ENCODE data around the gene PNPLA1.

The PNPLA1 gene

GRCh38 chr6:36276581-36277536 is 7.0 kb downstream of the PNPLA1 start:
- no peak overlapping the region for H3K4me3 ChIP-seq (ENCODE audit: low read depth, low read length)
- TF ChIP-seq, protein P1, sequence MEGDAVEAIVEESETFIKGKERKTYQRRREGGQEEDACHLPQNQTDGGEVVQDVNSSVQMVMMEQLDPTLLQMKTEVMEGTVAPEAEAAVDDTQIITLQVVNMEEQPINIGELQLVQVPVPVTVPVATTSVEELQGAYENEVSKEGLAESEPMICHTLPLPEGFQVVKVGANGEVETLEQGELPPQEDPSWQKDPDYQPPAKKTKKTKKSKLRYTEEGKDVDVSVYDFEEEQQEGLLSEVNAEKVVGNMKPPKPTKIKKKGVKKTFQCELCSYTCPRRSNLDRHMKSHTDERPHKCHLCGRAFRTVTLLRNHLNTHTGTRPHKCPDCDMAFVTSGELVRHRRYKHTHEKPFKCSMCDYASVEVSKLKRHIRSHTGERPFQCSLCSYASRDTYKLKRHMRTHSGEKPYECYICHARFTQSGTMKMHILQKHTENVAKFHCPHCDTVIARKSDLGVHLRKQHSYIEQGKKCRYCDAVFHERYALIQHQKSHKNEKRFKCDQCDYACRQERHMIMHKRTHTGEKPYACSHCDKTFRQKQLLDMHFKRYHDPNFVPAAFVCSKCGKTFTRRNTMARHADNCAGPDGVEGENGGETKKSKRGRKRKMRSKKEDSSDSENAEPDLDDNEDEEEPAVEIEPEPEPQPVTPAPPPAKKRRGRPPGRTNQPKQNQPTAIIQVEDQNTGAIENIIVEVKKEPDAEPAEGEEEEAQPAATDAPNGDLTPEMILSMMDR (IDR thresholded peaks at IDR 0.05; ENCODE audit: low read depth, low read length), result no peak

GRCh38 chr6:36277946-36278470 is 8.1 kb downstream of the PNPLA1 start:
- TF ChIP-seq, protein P1 (IDR thresholded peaks at IDR 0.05; ENCODE audit: low read depth, low read length), result no peak
- H3K4me3 ChIP-seq (ENCODE audit: low read depth, low read length), result no peak overlapping the region

- TF ChIP-seq, protein P1 (IDR thresholded peaks at IDR 0.05; ENCODE audit: low read depth, low read length), result no peak
These were observed 10.6 kb downstream of the PNPLA1 start for GRCh38 chr6:36280467-36280866.

GRCh38 chr6:36280983-36281382 is 11.1 kb downstream of the PNPLA1 start:
- H3K4me3 ChIP-seq (ENCODE audit: low read depth, low read length), result no peak overlapping the region
- TF ChIP-seq, protein P1 (IDR thresholded peaks at IDR 0.05; ENCODE audit: low read depth, low read length), result no peak

More at GRCh38 chr6:36280467-36280866, 10.6 kb downstream of the PNPLA1 start:
- H3K4me3 ChIP-seq (ENCODE audit: low read depth, low read length), result no peak overlapping the region

DNA sequence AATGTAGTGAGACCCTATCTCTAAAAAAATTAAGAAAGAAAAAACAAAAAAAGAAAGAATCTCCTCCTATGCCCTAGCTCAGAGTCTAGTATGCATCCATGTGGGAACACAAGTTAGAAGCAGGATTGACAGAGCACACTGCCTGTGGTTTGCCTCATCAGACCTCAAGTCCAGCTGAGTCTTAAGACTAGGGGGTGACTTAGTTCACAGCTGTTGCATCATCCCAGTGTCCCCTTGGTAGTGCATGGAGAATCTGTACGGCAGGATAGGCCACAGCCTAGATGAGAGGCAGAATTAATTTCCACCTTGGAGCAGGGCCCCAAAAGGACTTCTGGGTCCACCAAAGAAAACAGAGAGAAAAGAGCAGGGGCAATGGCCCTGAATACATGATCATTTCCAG is 13.7 kb downstream of the PNPLA1 start:
- no peak overlapping the region for H3K4me3 ChIP-seq (ENCODE audit: low read depth, low read length)
- TF ChIP-seq, protein P1 (IDR thresholded peaks at IDR 0.05; ENCODE audit: low read depth, low read length), result no peak

GRCh38 chr6:36284359-36284758 is 14.5 kb downstream of the PNPLA1 start:
- TF ChIP-seq, protein P1 (IDR thresholded peaks at IDR 0.05; ENCODE audit: low read depth, low read length), result no peak
- H3K4me3 ChIP-seq (ENCODE audit: low read depth, low read length), result no peak overlapping the region

- TF ChIP-seq, protein P1 (IDR thresholded peaks at IDR 0.05; ENCODE audit: low read depth, low read length), result no peak
These were observed 15.4 kb downstream of the PNPLA1 start for GRCh38 chr6:36285187-36285671.

More at GRCh38 chr6:36285187-36285671, 15.4 kb downstream of the PNPLA1 start:
- no peak overlapping the region for H3K4me3 ChIP-seq (ENCODE audit: low read depth, low read length)

All from WI38 (cell line).